IPS DF 6.9 (cell line): ENCODE measurements around the gene IGF2BP3.

Experiments used
- DNase-seq: peaks from one replicate; pipeline ENCODE4 v3.0.0-alpha.2; 2013; ENCODE audit warnings: low read depth, low spot score
- H3K27ac ChIP-seq: one replicate; pipeline ENCODE4 v1.5.1; 2013; ENCODE audit warnings: low read length, control low read depth
- H3K27me3 ChIP-seq: 2 replicates; pipeline ENCODE4 v1.6.1; 2013; ENCODE audit warnings: mild to moderate bottlenecking, low read length; ENCODE audit not compliant: control insufficient read depth, insufficient read depth
- H3K36me3 ChIP-seq: 2 replicates; pipeline ENCODE4 v1.6.1; 2013; ENCODE audit warnings: low read length; ENCODE audit not compliant: control insufficient read depth, insufficient read depth
- H3K4me1 ChIP-seq: 2 replicates; pipeline ENCODE4 v1.6.1; 2013; ENCODE audit warnings: low read length; ENCODE audit not compliant: control insufficient read depth, insufficient read depth
- H3K4me3 ChIP-seq: 2 replicates; pipeline ENCODE4 v1.5.1; 2013; ENCODE audit warnings: mild to moderate bottlenecking, low read length
- H3K9me3 ChIP-seq: 2 replicates; pipeline ENCODE4 v1.6.1; 2013; ENCODE audit warnings: low read length, inconsistent platforms; ENCODE audit not compliant: control insufficient read depth, insufficient read depth
- WGBS: extraction: QIAGEN DNeasy Blood & Tissue Kit; methylation state at CpG from one replicate; pipeline ENCODE4 v1.1.7; 2013; ENCODE audit warnings: mixed read lengths, missing lambda C conversion rate; ENCODE audit not compliant: insufficient read length, insufficient coverage; 5-methylcytosine and 5-hydroxymethylcytosine counted together

IGF2BP3 gene

DNA sequence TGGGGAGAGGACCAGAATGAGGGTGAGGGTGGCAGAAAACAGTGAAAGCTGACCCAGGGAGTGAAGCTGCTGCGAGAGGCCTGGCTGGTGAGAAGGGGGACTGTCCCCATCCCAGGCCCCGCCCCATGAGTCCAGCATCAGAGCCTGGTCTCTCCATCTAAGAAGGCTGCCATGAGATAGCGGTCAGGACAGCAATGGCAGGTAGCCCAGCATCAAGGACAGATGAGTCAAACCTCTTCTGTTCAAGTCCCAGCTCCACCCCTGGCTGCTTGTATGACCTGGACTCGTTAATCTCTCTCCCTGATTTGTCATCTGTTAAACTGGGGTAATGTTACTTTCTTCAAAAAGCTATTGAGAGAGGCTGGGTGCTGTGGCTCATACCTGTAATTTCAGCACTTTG, 201.5 kb downstream of the IGF2BP3 start:
- Histone ChIP-seq H3K36me3 (no peaks in the 10 kb centered on the region), H3K4me1 (no peaks in the 10 kb centered on the region), H3K4me3 (no peak overlapping the region), H3K9me3 (no peaks in the 10 kb centered on the region), H3K27me3 (no peaks in the 10 kb centered on the region), H3K27ac (no peak overlapping the region)
- DNase-seq, result no peak
- WGBS, result no CpG with 5 or more reads among the region's 4 CpGs

DNA sequence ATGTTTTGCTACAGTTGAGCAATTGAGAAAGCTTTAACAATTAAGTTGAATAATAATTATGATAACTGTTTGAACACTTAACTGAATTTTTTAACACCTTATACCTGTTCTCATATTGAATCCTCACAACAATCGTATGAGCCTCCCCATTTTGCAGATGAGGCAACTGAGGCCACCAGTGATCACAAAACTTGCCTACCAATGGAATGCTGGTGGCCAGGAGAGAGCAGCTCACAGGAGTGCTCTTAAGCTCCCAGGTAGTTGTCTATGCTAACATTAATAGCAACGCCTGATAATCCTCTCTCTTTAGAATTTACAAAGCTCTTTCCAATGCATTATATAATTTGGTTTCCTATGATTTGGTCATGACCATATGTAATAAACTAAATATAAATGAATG, 202.1 kb downstream of the IGF2BP3 start:
- H3K27ac ChIP-seq, result no peak overlapping the region
- no peak overlapping the region for H3K4me3 ChIP-seq
- no CpG with 5 or more reads among the region's 2 CpGs for WGBS

DNA sequence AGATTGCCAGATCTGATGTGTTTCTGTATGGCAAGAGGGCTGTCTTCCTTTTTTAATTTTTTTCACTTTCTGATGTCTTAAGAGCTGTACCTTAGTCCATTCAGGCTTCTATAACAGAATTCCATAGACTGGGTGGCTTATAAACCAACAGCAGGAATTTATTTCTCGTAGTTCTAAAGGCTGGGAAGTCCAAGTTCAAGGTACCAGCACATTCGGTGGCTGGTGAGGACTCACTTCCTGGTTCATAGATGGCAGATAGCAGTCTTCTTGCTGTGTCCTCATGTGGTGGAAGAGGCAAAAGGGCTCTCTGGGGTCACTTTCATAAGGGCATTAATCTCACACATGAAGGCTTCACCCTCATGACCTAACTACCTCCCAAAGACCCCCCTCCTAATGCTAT, 202.9 kb downstream of the IGF2BP3 start:
- no peak for DNase-seq
- no peak overlapping the region for H3K27ac ChIP-seq
- H3K9me3 ChIP-seq, result no peaks in the 10 kb centered on the region
- H3K4me1 ChIP-seq, result no peaks in the 10 kb centered on the region
- WGBS, result no CpG with 5 or more reads among the region's 2 CpGs
- H3K36me3 ChIP-seq, result no peaks in the 10 kb centered on the region
- H3K4me3 ChIP-seq, result no peak overlapping the region
- no peaks in the 10 kb centered on the region for H3K27me3 ChIP-seq

More for the DNA sequence above, 202.1 kb downstream of the IGF2BP3 start:
- no peaks in the 10 kb centered on the region for H3K9me3 ChIP-seq
- DNase-seq, result no peak
- no peaks in the 10 kb centered on the region for H3K27me3 ChIP-seq
- no peaks in the 10 kb centered on the region for H3K4me1 ChIP-seq
- H3K36me3 ChIP-seq, result no peaks in the 10 kb centered on the region

DNA sequence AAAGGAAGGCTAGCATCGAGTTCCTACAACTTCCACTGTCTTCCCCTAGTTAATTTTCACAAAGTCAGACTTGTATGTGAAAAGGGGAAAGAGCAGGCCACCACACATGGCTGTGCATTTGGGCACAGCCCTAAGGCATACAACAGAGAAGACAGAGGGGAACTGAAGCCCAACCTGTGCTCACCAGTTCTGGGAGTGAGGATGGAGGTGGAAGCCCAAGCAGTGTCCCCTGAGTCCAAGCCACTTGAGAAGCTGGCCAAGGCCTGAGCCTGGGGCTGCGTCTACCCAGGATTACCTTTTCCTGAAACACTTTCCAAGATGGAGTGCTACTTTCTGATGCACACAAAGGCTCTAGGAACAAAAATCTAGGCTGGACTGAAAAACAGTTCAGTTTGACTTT, 203.4 kb downstream of the IGF2BP3 start:
- Histone ChIP-seq H3K27ac (no peak overlapping the region), H3K4me1 (no peaks in the 10 kb centered on the region), H3K36me3 (no peaks in the 10 kb centered on the region), H3K9me3 (no peaks in the 10 kb centered on the region), H3K27me3 (no peaks in the 10 kb centered on the region), H3K4me3 (no peak overlapping the region)
- no peak for DNase-seq
- WGBS, result no CpG with 5 or more reads among the region's 2 CpGs

DNA sequence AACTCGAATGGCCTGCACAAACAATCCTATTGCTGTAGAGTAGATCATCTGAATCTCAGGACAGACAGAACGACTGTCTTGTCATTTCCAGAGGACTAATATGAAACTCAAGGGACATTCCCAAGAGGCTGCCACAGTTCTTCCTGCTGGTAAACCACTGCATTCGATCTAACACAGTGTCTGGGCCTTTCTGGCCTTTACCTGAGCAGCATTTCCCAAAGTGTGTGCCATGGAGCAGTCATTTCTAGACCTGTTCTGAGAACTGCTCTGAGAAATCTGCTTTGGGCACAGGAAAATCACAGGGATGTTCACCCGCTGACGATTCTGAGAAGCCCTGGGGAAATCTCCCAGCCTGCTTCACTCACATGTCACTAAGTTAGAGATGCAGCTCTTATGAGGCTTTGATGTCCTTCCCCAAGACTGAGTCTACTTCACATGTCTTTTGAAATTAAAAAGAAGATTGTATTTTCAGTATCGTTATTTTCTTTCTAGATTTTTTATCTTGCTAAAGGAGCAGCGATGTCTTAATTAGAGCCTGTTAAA, 205.3 kb downstream of the IGF2BP3 start:
- DNase-seq, result no peak
- no CpG with 5 or more reads among the region's 7 CpGs for WGBS

DNA sequence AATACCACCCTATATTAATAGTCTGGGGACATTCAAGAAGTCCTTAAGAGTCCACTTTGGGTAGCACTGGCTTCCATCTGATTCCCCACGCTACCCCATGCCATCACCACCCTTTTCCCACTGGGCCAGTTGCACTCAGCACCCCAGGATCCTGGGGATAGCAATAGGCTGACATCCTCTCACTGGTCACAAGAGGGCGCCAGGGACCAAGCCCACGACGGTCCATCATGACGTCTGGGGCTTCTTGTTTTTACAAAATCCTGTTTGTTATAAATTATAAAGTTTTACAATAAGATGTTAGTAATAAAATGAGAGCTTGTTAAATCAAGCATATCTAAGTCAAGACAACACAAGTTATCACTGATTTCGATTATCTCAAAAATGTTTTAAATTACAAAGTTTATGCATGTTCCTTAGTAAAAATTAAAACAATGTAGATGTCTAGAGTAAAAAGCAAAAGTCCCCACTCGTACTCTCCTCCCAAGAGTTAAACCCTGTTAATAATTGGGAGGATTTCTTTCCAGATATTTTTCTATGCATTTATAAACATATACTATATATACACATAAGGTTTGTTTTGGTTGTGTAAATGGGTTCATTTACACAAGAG, 208.3 kb downstream of the IGF2BP3 start:
- Histone ChIP-seq H3K9me3 (no peaks in the 10 kb centered on the region), H3K27ac (no peak overlapping the region), H3K4me1 (no peaks in the 10 kb centered on the region), H3K27me3 (no peaks in the 10 kb centered on the region), H3K4me3 (no peak overlapping the region), H3K36me3 (no peaks in the 10 kb centered on the region)
- no CpG with 5 or more reads among the region's 7 CpGs for WGBS
- DNase-seq, result no peak

More for the DNA sequence above, 205.3 kb downstream of the IGF2BP3 start:
- Histone ChIP-seq H3K27ac (no peak overlapping the region), H3K4me1 (no peaks in the 10 kb centered on the region), H3K4me3 (no peak overlapping the region), H3K36me3 (no peaks in the 10 kb centered on the region), H3K9me3 (no peaks in the 10 kb centered on the region), H3K27me3 (no peaks in the 10 kb centered on the region)

DNA sequence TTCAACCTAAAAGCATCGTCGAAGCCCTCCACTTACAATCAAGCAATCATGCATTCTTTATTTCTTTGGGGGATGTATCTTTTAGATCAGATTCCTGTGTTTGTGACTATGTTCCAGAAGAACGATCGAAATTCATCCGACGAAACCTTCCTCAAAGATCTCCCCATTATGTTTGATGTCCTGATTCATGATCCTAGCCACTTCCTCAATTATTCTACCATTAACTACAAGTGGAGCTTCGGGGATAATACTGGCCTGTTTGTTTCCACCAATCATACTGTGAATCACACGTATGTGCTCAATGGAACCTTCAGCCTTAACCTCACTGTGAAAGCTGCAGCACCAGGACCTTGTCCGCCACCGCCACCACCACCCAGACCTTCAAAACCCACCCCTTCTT, 209.9 kb downstream of the IGF2BP3 start:
- DNase-seq, result no peak
- no peak overlapping the region for H3K4me3 ChIP-seq
- H3K36me3 ChIP-seq, result no peaks in the 10 kb centered on the region
- H3K9me3 ChIP-seq, result no peaks in the 10 kb centered on the region
- no CpG with 5 or more reads among the region's 10 CpGs for WGBS
- H3K4me1 ChIP-seq, result no peaks in the 10 kb centered on the region
- no peak overlapping the region for H3K27ac ChIP-seq
- H3K27me3 ChIP-seq, result no peaks in the 10 kb centered on the region
